Breast epithelium (tissue), 3 donors: Measurements from ENCODE around the gene SRSF2.

ENCODE experiments used
- POLR2A ChIP-seq: fragments of 450-650 bp; IDR thresholded peaks from one replicate; pipeline ENCODE4 v1.6.1; 2016; ENCODE audit warnings: antibody characterized with exemption, mild to moderate bottlenecking, moderate library complexity
- TF ChIP-seq, protein P1 (sequence below), 3 donors: fragments of 450-650 bp; IDR thresholded peaks; one replicate each; pipeline ENCODE4 v1.5.1; 2016 to 2017; ENCODE audit warnings: antibody characterized with exemption in 3 of 3, mild to moderate bottlenecking in 3 of 3, moderate library complexity in 3 of 3

DNA sequence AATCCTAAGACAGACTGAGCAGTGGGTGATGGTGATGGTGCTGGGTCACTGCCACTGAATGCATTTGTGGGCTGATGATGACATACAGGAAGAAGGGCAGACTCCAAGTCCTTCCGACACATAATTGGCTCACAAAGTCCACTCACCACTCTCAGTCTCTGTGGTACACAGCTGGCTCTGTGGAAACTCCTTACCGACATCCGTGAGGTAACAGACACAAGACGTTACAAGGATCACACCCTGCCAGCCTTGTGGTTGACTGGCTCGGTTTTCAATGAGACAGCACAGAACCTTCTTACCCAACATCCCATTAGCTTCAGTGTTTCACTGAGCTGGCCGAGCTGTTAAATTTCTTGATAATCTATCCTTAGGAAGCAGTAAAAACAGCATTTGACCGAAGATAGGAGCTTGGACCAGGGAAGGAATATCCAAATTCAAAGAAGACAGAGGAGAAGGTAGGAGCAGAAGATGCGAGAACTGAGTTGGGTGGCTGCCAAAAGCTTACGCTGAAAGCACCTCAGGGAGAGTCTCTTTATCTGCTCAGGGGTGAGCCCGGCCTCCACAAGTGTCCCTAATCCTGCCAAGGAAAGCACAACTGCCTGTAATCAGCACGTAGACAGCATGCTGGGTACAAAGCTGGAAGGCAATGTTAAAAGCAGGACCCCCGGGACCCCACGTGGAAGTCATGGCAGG is 20.8 kb downstream of the SRSF2 start:
- TF ChIP-seq, protein P1, sequence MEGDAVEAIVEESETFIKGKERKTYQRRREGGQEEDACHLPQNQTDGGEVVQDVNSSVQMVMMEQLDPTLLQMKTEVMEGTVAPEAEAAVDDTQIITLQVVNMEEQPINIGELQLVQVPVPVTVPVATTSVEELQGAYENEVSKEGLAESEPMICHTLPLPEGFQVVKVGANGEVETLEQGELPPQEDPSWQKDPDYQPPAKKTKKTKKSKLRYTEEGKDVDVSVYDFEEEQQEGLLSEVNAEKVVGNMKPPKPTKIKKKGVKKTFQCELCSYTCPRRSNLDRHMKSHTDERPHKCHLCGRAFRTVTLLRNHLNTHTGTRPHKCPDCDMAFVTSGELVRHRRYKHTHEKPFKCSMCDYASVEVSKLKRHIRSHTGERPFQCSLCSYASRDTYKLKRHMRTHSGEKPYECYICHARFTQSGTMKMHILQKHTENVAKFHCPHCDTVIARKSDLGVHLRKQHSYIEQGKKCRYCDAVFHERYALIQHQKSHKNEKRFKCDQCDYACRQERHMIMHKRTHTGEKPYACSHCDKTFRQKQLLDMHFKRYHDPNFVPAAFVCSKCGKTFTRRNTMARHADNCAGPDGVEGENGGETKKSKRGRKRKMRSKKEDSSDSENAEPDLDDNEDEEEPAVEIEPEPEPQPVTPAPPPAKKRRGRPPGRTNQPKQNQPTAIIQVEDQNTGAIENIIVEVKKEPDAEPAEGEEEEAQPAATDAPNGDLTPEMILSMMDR (IDR thresholded peaks at IDR 0.05) = no peak
- TF ChIP-seq POLR2A = no peak
